Activated T-cell treated with anti-CD3 and anti-CD28 coated beads, Interleukin-2, amount 50 U/mL, for 24 hours (primary cell): ENCODE measurements around the gene SASH3.

ENCODE experiments used
- DNase-seq: peaks from one replicate; pipeline ENCODE4 v3.0.0-alpha.2; 2020
- H3K27ac Mint-ChIP-seq: 2 replicates; pipeline ENCODE4 v1.8.0; 2020; ENCODE audit warnings: mild to moderate bottlenecking, mixed read lengths
- H3K27me3 Mint-ChIP-seq: 2 replicates; pipeline ENCODE4 v1.8.0; 2020; ENCODE audit warnings: mixed read lengths
- H3K36me3 Mint-ChIP-seq: 2 replicates; pipeline ENCODE4 v1.8.0; 2020; ENCODE audit warnings: low read depth, mixed read lengths
- H3K4me1 Mint-ChIP-seq: 2 replicates; pipeline ENCODE4 v1.8.0; 2020; ENCODE audit warnings: low read depth, mixed read lengths
- H3K4me3 Mint-ChIP-seq: 2 replicates; pipeline ENCODE4 v1.8.0; 2020; ENCODE audit warnings: mild to moderate bottlenecking, moderate library complexity, mixed read lengths
- H3K9me3 Mint-ChIP-seq: 2 replicates; pipeline ENCODE4 v1.8.0; 2020; ENCODE audit warnings: mixed read lengths

The SASH3 gene

DNA sequence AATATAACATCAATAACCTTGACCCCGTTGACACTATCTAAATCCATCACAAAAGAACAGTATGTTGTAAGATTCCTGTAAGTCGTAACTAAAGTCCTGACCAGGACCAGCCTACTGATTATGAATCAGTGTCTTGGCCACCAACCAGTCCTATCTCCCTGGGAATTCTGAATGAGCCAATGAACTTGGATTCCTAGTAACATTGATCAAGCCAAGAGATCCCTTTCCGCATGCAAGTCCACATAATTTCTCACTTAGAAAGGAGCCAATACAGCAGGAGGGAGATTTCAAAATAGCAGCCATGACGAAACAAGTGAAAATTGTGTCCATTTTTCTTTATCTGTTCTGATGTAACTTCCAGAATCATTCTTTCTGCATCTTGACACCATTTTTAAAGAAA is 31.4 kb upstream of the SASH3 start:
- peaks cover 15% of the 10 kb centered on the region for H3K27me3 Mint-ChIP-seq

DNA sequence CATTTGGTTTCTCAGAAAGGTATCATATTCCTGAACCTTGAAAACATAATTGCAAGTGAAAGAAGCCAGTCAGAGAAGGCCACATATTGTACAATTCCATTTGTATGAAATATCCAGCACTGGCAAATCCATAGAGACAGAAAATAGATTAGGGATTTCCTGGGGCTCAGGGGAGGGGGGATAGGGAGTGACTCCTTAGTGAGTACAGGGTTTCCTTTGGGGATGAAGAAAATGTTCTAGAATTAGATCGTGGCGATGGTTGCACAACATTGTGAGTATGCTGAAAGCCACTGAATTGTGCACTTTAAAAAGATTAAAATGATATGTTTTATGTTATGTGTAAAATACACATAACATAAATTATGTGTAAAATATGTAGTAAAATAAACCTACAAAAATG is 30.7 kb upstream of the SASH3 start:
- no peak for DNase-seq
- peaks cover 9% of the 10 kb centered on the region for H3K27me3 Mint-ChIP-seq
- H3K4me3 Mint-ChIP-seq, result no peak overlapping the region
- H3K27ac Mint-ChIP-seq, result no peak overlapping the region
- peaks cover 16% of the 10 kb centered on the region for H3K4me1 Mint-ChIP-seq
- H3K36me3 Mint-ChIP-seq, result no peaks in the 10 kb centered on the region
- H3K9me3 Mint-ChIP-seq, result no peaks in the 10 kb centered on the region

More for the DNA sequence above, 31.4 kb upstream of the SASH3 start:
- Mint-ChIP-seq H3K4me1 (peaks cover 22% of the 10 kb centered on the region), H3K36me3 (no peaks in the 10 kb centered on the region), H3K9me3 (no peaks in the 10 kb centered on the region), H3K27ac (no peak overlapping the region), H3K4me3 (no peak overlapping the region)
- DNase-seq, result no peak

DNA sequence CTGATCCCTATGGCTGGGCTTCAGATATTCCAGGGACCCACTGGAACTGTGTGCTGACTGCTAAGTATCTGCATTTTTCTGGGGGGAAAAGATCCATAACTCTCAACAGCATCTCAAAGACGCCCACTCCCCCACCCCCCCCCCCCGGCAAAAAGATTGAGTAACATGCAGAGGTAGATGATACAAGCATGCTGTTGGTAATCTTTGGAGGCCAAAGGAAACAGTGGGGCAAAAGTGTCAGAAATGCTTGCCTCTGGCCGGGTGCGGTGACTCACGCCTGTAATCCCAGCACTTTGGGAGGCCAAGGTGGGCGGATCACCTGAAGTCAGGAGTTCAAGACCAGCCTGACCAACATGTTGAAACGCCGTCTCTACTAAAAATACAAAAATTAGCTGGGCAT is 28.8 kb upstream of the SASH3 start:
- no peak overlapping the region for H3K4me3 Mint-ChIP-seq

DNA sequence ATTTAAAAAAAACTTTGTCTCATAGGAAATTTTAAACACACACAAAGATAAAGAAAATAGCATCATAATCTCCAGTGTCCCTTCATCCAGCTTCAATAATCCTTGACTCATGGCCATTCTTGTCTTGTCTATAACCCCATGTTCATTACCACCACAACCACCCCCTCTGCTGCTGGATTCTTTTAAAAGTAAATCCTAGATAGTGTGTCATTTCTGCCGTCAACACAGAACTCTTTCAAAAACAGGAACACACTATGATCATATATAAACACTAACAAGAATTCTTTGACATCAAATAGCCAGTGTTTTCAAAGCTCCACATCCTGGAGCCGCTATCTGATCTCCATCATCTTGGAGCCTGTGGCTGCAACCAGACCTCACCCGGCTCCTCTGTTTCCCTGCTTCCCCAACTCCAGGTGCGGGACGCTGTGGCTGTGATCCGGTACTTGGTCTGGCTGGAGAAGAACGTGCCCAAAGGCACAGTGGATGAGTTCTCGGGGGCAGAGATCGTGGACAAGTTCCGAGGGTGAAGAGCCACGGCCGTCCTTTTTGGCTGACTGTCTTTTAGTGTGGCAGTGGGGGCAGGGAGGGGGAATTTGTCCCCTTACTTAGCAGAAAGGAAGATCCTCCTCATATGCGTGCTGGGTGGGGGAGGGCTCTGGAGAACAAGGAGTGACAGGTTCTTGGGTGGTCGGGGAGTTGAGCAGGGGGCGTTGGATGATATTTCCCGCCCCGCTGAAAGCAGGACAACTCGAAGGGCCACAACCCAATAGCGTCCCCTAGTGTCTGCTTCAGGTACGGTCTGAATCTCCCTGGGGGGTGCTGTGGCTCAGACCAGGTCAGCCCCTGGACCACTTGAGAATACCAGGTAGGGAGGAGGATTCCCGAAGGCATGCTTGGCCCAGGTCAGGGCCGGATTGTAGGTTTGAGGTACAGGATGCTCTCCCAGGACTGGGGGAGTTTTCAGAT is 25.4 kb upstream of the SASH3 start:
- DNase-seq, result no peak
- Mint-ChIP-seq H3K9me3 (no peaks in the 10 kb centered on the region), H3K4me3 (no peak overlapping the region), H3K4me1 (peaks cover 40% of the 10 kb centered on the region), H3K27ac (no peak overlapping the region), H3K36me3 (no peaks in the 10 kb centered on the region), H3K27me3 (no peaks in the 10 kb centered on the region)

More for the DNA sequence above, 28.8 kb upstream of the SASH3 start:
- H3K9me3 Mint-ChIP-seq, result no peaks in the 10 kb centered on the region
- H3K36me3 Mint-ChIP-seq, result no peaks in the 10 kb centered on the region
- H3K4me1 Mint-ChIP-seq, result peaks cover 15% of the 10 kb centered on the region
- peak; percentile 9 for DNase-seq
- peaks cover 6% of the 10 kb centered on the region for H3K27me3 Mint-ChIP-seq
- no peak overlapping the region for H3K27ac Mint-ChIP-seq

DNA sequence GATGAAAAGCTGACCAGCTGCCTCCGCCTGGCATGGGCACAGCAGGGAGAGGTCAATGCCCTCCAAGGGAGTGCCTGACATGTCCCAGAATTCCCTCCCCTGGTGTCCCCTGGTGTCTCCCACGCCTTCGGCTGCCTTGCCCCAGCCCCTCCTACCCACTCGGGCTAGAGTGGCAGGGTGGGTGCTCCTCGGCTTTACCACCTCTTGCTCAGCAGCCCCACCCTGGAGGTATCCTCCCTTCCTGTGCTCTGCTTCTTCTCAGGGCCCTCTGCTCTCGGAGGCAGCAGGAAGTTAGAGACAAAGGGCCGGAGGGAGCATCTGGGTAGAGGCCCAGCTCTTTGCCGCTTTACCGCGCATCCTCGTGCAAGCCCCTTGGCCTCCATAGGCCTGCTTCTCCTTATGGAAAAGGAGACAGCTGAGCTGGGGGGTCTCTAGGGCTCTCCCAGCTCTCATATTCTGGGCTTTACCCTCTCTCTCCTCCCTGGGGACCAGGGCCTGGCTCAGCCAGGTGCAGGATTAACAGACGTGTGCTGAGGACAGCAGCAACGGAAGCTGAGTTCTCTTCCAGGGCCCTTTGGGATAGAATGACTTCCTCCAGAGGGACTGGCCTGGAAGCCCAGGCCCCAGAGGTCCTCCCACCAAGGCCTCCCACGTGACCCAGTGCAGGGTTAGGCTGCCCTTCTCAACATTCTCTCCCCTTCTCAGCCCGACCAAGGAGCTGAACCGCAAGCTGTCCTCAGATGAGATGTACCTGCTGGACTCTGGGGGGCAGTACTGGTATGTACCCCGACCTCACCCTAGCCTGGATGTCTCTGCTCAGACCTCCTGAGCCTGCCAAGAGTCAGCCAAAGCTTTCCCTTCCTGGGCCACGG is 23.7 kb upstream of the SASH3 start:
- Mint-ChIP-seq H3K9me3 (no peaks in the 10 kb centered on the region), H3K4me3 (peak overlapping the region; percentile 10), H3K36me3 (no peaks in the 10 kb centered on the region), H3K4me1 (peaks cover 55% of the 10 kb centered on the region), H3K27ac (peak overlapping the region; percentile 69), H3K27me3 (no peaks in the 10 kb centered on the region)
- peak; percentile 58 for DNase-seq

DNA sequence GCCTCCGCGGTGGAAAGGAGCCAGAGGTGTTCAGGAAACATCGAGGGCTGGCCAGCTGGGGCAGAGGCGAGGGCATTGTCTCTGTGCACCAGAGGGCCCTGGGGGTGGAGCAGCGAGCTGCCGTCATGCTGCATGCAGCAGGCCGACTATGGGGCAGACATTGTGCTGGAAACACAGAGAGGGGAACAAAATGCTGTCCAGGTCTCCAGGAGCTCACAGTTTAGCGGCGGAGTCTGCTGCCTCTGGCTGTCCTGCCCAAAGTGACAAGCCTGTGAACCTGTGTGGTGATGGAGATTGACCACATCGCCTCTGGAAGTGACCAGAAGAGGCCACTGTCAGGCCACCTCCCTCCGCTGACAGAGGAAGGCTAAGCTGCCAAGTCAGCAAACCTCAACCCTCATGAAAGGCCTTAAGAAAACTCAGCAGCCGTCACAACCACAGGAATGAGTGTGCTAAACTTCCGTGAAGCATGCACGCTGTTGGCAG is 20.1 kb upstream of the SASH3 start:
- peak overlapping the region; percentile 90 for H3K27ac Mint-ChIP-seq
- peak overlapping the region; percentile 33 for H3K4me3 Mint-ChIP-seq
- H3K9me3 Mint-ChIP-seq, result no peaks in the 10 kb centered on the region
- peak; percentile 69 for DNase-seq
- H3K36me3 Mint-ChIP-seq, result no peaks in the 10 kb centered on the region
- H3K27me3 Mint-ChIP-seq, result no peaks in the 10 kb centered on the region
- peaks cover 54% of the 10 kb centered on the region for H3K4me1 Mint-ChIP-seq

DNA sequence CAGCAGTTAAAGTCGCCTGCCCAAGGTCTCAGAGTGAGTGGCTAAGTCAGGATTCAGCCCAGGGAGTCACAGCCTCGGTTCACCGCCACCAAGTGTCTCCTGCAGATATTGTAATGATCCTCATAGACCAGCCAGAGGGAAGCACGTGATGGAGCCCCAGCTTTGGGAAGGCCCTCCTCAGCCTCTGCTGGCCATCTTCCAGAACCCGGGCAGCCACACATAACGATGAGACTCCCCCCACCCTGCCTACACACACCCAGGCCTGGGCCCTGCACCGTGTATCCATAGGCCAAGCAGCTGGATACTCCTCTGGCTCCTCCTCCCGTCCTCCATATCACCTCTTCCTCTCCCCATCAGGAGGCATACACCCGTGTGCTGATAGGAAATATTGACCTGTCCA is 19.6 kb upstream of the SASH3 start:
- Mint-ChIP-seq H3K4me3 (no peak overlapping the region), H3K36me3 (no peaks in the 10 kb centered on the region), H3K27me3 (no peaks in the 10 kb centered on the region), H3K9me3 (no peaks in the 10 kb centered on the region), H3K27ac (peak overlapping the region; percentile 90), H3K4me1 (peaks cover 49% of the 10 kb centered on the region)
- no peak for DNase-seq

DNA sequence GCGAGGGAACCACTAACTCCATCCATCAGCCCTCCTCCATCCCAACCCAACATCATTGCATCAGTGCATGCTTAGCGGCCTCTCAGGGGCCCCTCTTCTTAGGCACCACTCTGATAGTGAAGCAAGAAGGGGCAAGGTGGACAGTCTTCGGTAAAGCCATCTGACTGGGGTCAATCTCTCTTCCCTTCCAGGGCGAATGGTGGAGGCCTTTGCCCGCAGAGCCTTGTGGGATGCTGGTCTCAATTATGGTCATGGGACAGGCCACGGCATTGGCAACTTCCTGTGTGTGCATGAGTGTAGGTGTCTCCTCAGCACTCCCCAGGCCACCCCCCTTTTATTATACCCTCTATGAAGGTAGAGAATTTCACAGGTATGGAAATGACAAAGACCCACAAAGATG is 18.8 kb upstream of the SASH3 start:
- DNase-seq, result peak; percentile 26
- Mint-ChIP-seq H3K4me3 (no peak overlapping the region), H3K27ac (peak overlapping the region; percentile 47), H3K36me3 (no peaks in the 10 kb centered on the region), H3K4me1 (peaks cover 45% of the 10 kb centered on the region), H3K9me3 (no peaks in the 10 kb centered on the region), H3K27me3 (no peaks in the 10 kb centered on the region)

DNA sequence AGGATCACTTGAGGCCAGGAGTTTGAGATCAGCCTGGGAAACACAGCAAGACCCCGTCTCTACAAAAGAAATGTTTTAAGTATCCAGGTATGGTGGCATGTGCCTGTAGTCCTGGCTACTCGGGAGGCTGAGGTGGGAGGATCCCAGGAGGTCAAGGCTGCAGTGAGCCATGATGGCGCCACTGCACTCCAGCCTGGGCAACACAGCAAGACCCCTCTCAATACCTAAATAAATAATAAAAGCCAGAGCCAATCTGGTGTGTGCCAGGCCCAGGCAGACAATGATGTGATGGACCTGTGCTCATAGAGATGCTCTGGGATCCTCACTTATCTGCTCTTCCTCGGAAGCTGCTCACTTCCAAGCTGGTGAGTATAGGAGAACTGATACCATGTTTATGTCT is 18.2 kb upstream of the SASH3 start:
- Mint-ChIP-seq H3K4me1 (peaks cover 43% of the 10 kb centered on the region), H3K4me3 (no peak overlapping the region), H3K9me3 (no peaks in the 10 kb centered on the region)

DNA sequence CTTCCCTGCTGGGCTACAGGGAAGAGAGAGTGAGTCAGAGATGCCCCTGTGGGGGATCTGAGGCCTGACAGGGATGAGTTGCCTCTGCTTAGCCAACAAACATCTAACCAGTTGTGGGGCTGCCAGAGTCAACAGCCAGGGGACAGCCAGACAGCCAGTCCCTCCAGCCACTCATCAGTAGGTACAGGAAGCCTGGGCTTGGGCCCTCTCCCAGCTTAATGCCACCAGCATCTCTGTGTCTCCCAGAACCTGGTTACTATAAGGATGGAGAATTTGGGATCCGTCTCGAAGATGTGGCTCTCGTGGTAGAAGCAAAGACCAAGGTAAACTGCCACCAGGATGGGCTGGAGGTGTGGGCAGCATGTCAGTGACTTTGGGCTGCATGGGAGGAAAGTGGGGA is 17.3 kb upstream of the SASH3 start:
- H3K9me3 Mint-ChIP-seq, result no peaks in the 10 kb centered on the region
- peaks cover 42% of the 10 kb centered on the region for H3K4me1 Mint-ChIP-seq
- no peaks in the 10 kb centered on the region for H3K36me3 Mint-ChIP-seq
- H3K27ac Mint-ChIP-seq, result no peak overlapping the region
- no peak overlapping the region for H3K4me3 Mint-ChIP-seq
- no peaks in the 10 kb centered on the region for H3K27me3 Mint-ChIP-seq
- peak; percentile 26 for DNase-seq

More for the DNA sequence above, 18.2 kb upstream of the SASH3 start:
- Mint-ChIP-seq H3K36me3 (no peaks in the 10 kb centered on the region), H3K27me3 (no peaks in the 10 kb centered on the region), H3K27ac (no peak overlapping the region)
- DNase-seq, result no peak

DNA sequence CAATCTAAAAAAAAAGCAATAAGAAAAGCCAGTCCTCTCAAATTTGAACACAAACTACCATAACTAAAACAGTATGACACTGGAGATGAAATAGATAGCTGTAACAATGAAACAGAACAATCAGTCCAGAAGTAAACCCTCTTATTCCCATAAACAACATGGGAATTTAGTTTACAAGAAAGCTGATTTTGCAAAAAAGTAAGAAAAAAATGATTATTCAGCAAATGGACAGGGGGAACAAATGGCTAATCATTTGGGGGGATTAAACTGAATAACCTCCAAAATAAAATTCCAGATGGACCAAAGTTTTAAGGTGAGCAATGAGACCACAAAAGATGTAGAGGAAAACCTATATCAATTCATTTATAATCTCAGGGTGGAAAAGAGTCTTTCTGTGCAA is 16.1 kb upstream of the SASH3 start:
- DNase-seq, result no peak
- H3K9me3 Mint-ChIP-seq, result no peaks in the 10 kb centered on the region
- peaks cover 46% of the 10 kb centered on the region for H3K4me1 Mint-ChIP-seq
- no peaks in the 10 kb centered on the region for H3K36me3 Mint-ChIP-seq
- H3K4me3 Mint-ChIP-seq, result no peak overlapping the region
- H3K27me3 Mint-ChIP-seq, result no peaks in the 10 kb centered on the region
- H3K27ac Mint-ChIP-seq, result no peak overlapping the region

DNA sequence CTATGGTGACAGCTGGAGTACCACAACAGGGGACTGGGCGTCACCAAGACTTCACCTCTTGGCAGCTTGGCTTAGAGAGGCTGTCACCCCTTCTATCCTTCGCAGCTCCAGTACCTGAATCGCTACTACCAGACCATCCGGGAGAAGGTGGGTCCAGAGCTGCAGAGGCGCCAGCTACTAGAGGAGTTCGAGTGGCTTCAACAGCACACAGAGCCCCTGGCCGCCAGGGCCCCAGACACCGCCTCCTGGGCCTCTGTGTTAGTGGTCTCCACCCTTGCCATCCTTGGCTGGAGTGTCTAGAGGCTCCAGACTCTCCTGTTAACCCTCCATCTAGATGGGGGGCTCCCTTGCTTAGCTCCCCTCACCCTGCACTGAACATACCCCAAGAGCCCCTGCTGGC is 11.6 kb upstream of the SASH3 start:
- Mint-ChIP-seq H3K9me3 (no peaks in the 10 kb centered on the region), H3K4me3 (no peak overlapping the region), H3K27me3 (no peaks in the 10 kb centered on the region), H3K4me1 (peaks cover 57% of the 10 kb centered on the region), H3K36me3 (no peaks in the 10 kb centered on the region), H3K27ac (no peak overlapping the region)
- DNase-seq, result no peak

DNA sequence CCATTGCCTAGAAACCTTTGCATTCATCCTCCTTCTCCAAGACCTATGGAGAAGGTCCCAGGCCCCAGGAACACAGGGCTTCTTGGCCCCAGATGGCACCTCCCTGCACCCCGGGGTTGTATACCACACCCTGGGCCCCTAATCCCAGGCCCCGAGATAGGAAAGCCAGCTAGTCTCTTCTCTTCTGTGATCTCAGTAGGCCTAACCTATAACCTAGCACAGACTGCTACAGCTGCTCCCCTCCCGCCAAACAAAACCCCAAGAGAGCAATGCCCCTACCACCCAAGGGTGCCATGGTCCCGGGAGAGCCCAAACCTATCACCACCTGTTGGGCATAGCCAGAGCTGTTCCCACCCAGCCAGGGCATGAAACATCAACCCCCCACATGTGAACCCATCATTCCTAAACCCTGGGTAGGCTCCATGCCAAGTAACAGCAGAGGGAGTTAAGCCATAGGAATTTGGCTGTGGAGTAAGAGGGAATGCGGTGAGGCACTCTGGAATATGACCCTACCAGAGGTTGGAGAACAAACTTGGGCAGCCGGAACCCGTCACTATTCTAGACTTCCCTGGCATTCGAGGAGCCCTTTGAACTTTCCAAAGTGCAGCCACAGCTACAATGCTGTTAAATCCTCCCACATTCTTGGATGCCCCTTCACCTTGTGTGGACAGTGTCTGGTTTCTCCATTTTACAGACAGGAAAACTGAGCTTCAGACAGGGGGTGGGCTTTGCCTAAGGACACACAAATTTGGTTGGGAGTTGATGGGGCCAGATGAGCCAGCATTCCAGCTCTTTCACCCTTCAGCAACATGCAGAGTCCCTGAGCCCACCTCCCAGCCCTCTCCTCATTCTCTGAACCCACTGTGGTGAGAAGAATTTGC is 10.9 kb upstream of the SASH3 start:
- peak; percentile 30 for DNase-seq
- no peaks in the 10 kb centered on the region for H3K36me3 Mint-ChIP-seq
- no peaks in the 10 kb centered on the region for H3K9me3 Mint-ChIP-seq
- H3K4me1 Mint-ChIP-seq, result peaks cover 61% of the 10 kb centered on the region
- H3K4me3 Mint-ChIP-seq, result peak overlapping the region; percentile 50
- H3K27me3 Mint-ChIP-seq, result no peaks in the 10 kb centered on the region
- H3K27ac Mint-ChIP-seq, result peak overlapping the region; percentile 80
